HG03354 (cell line): Measurements from ENCODE around the gene RGS9.
"Not testable (repeated sequence)": the region's sequence is repeated elsewhere in the genome, so short reads cannot be mapped to it uniquely, and the experiment has no call there.

Source experiments
- ATAC-seq: cut with Tn5 transposase; IDR thresholded peaks from one replicate; pipeline ENCODE4 v1.9.1; 2021; ENCODE audit warnings: mild to moderate bottlenecking; ENCODE audit not compliant: unreplicated experiment, poor library complexity, severe bottlenecking

The RGS9 gene

DNA sequence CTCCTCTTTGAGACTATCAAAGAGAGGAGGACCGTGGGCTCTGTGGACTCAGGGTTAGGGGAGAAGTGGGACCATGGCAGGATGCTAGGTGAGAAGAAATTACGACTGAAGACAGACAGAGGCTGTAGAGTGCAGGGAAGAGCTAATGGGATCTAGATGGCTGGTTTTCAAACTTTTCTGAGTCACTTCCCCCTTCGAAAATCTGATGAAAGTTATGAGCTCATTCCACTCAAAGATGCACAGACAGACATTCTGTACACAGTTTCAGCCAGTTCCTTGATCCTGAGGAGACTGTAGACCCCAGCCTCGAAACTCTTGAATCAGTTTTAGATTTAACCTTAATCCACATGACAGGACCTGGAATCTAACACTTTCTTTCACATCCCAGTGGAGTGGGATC is 40.7 kb downstream of the RGS9 start:
- ATAC-seq, result no peak

DNA sequence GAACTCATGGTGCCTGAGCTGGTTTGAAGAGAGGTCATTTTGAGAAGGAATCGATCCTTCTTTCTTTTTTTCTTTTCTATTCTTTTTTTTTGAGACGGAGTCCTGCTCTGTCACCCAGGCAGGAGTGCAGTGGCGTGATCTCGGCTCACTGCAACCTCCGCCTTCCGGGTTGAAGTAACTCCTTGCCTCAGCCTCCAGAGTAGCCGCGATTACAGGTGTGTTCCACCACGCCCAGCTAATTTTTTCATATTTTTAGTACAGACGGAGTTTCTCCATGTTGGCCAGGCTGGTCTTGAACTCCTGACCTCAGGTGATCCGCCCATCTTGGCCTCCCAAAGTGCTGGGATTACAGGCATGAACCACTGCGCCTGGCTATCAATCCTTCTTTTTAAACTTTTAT is 43.1 kb downstream of the RGS9 start:
- ATAC-seq, result not testable (repeated sequence)

DNA sequence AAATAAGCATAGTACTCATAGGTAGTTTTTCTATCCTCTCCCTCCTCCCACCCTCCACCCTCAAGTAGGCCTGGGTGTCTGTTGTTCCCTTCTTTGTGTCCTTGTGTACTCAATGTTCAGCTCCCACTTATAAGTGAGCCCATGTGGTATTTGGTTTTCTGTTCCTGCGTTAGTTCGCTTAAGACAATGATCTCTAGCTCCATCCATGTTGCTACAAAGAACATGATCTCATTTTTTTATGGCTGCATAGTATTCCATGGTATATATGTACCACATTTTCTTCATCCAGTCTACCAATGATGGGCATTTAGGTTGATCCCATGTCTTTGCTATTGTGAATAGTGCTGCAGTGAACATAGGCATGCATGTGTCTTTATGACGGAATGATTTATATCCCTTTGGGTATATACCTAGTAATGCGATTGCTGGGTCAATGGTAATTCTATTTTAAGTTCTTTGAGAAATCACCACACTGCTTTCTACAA is 43.6 kb downstream of the RGS9 start:
- not testable (repeated sequence) for ATAC-seq

- ATAC-seq, result peak; percentile 72
Measured at GRCh38 chr17:65181237-65182061, 44.3 kb downstream of the RGS9 start.

DNA sequence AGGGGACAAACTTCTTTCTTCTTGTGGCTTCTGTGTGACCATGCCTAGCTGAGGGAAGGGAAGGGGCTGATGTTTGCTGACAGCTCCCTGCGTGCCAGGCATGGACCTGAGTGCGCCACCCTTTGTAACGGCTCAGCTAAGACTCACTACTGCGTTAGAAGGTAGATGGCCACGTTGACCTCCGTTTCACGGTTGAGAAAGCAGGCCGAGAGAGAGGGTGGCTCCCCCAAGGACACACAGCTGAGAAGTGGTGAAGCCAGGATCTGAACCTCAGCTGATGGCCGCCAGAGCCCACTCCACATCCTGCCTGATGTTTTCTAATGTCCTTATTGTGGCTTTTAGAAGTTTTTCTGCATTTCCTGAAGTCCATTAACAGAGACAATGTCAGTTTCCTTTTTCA is 45.1 kb downstream of the RGS9 start:
- ATAC-seq, result peak; percentile 36

DNA sequence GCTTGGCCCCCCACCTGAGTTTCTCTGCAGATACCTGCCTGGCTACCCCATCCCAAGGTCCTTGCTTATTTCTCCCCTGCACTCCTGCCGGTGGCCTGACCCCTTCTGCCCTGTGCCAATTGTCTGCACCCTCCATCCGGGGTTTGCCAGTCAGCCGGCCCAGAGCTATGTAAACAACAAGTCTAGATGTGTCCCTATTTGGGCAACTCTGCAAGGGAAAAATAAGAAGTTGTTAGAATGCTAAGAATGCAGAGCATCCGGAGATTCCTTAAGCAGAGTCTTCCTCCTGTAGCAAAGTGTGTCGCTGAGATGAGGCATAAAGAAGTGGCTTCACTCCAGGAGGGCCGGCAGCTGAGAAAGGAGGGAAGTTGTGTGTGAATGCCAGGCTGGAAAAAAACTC is 46.6 kb downstream of the RGS9 start:
- no peak for ATAC-seq

DNA sequence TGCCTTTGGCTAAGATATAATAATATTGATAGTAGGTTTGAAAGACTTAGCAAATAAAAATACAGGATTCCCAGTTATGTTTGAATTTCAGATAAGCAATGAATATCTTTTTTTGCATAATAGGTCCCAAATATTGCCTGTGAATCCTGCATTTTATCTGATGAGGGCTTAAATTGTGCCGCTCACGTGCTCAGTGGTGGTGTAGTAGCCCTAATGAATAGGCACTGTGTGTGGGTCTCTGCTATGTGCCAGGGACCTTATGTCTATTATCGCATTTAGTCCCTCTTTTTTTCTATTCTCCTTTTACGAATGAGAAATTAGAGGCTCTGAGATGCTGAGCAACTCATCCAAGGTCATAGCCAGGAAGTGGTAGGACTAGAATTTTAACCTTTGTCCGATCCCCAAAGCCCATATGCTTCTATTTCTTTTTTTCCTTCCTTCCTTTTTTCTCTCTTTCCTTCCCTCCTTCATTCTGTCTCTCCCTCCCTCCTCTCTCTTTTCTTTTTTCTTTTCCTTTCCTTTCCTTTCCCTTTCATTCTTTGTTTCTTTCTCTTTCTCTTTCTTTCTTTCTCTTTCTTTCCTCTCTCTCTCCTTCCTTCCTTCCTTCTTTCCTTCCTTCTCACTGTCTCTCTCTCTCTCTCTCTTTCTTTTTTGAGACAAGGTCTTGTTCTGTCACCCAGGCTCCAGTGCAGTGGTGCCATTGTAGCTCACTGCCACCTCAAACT is 47.2 kb downstream of the RGS9 start:
- ATAC-seq, result no peak

DNA sequence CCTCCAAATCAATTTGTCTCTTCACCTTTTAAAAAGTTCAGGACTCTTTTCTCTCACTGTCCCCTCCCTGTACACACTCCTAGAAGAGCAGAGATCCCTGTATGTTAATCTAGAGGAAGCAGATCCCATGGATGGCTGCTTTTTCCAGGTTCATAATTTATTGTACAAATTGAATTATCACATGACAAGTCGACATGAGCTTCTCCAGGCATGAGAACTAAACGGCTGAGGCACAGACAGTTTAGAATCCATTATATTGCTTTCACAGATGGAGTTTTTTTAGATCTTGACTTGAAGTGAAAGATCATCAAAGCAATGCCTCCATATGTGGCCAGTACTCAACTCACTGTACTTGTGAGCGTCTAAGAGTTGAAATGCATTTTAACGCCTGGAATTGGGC is 47.9 kb downstream of the RGS9 start:
- no peak for ATAC-seq

DNA sequence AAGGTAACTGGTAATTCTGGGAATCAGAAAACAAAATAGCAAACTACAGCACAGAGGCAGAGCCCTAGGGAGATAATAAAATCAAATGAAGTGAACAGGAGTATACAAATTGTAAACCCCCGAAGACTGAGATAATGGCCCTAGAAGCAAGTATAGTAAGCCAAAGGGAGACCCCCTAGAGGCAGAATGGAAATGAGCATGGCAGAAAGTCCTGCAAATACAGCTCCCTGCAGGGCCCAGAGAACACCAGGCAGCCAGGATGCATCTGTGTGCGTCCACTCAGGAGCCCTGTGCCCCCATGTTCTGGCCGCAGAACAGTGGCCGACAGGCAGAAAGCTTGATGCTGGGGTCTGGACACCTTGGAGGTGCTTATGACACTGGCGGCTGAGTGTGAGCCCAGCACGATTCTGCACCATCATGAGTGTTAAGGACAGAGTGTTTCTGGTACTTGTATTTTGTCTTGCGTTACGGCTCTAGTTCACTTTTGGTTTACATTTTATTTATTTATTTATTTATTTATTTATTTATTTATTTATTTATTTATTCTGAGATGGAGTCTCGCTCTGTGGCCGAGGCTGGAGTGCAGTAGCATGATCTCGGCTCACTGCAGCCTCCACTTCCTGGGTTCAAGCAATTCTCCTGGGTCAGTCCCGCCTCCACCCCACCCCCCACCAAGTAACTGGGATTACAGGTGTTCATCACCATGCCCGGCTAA is 48.7 kb downstream of the RGS9 start:
- ATAC-seq, result no peak

- no peak for ATAC-seq
Measured at GRCh38 chr17:65190467-65191097, 53.4 kb downstream of the RGS9 start.

- no peak for ATAC-seq
Measured at GRCh38 chr17:65191811-65192740, 54.9 kb downstream of the RGS9 start.

DNA sequence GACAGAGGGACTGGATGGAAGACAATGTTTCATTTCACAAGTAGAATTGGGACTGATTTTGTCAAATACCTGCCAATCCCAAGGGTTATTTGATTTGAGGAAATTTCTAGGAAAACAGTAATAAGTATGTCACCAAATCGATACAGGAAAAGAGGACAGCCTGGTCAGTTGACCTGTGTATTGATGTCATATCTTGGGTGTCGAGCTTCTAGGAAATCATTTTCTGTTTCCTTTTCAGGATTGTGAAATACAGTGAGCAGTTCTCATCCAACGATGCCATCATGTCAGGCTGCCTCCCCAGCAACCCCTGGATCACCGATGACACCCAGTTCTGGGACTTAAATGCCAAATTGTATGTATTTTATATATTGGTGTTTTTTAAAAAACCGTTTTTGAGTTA is 56.1 kb downstream of the RGS9 start:
- no peak for ATAC-seq

DNA sequence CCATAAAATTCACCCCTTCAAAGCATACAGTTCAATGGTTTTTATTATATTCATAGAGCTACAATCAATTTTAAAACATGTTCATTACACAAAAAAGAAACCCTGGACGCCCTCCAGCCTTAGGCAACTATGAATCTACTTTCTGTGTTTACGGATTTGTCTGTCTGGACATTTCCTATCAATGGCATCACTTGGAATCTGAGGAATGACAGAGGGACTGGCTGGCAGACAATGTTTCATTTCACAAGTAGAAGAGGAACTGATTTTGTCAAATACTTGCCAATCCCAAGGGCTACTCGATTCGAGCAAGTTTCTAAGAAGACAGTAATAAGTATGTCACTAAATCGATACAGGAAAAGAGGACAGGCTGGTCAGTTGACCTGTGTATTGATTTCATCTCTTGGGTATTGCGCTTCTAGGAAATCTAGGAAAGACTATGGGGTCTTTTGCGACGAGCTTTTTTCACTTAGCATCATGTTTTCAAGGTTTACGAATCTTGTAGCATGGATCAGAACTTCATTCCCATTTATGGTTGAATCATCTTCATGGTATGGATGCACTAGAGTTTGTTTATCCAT is 56.6 kb downstream of the RGS9 start:
- no peak for ATAC-seq

GRCh38 chr17:65194670-65195334 is 57.6 kb downstream of the RGS9 start:
- no peak for ATAC-seq

DNA sequence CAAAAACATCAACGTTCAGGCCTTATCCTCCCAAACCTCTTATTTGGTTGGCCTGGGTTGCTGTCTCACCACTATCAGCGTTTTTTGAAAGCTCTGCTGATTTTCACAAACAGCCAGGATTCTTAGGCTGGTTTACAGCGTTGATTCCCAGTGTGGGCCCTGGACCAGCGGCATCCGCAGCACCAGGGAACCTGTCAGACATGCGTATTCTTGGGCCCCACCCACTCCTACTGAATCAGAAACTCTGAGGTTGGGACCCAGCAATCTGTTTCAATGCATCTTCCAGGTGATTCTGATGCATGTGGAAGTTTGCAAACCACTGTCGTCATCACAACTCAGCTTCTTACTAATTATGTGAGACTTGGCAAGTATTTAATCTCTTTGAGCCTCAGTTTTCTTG is 58.5 kb downstream of the RGS9 start:
- no peak for ATAC-seq

GRCh38 chr17:65196617-65197016 is 59.4 kb downstream of the RGS9 start:
- no peak for ATAC-seq

DNA sequence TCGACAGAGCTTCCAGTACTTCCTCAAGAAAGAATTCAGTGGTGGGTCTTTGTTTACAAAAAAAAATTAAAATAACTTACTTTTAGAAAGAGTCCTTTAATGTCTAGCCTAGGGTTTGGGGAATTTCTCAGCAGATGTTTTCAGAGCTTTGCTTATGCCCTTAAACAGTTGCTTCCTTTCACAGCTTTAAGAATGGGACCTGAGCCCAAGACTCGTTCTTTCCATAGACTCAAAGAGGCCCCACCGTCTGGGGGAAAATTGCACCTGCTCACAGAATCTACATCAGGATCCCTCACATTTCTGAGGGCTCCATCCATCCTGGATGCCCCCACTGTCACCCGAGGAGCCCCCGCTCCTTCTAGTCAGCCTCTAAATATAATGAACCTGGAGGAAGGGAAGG is 60.0 kb downstream of the RGS9 start:
- ATAC-seq, result no peak
